Spleen (tissue), 11 donors: ENCODE measurements around the gene GAB2. TPM values are rescaled to one million over a fixed set of nuclear protein-coding genes. Genes with fewer than 3 reads are reported as not detected.
A peak's percentile ranks its signal among the peaks of the same experiment; 100 is the strongest.

Experiments
- DNase-seq: peaks from one replicate; pipeline ENCODE4 v3.0.0-alpha.2; 2020
- H3K27ac ChIP-seq, 8 donors: fragments of 200-600 bp; sonication (generic) in 7 of 8; 1 replicate in 4 of 8; 2 replicates in 4 of 8; pipeline versions ENCODE4 v1.5.0 to v1.8.0; 2016 to 2021; ENCODE audit warnings: inconsistent platforms in 4 of 8, mild to moderate bottlenecking in 4 of 8, moderate library complexity in 1 of 8
- H3K27me3 ChIP-seq, 7 donors: fragments of 200-600 bp; sonication (generic) in 6 of 7; replicated peaks in 1 of 7; 1 replicate in 4 of 7; 2 replicates in 3 of 7; pipeline versions ENCODE4 v1.5.0 to v1.8.0; 2016 to 2021; ENCODE audit warnings: inconsistent platforms in 3 of 7, mild to moderate bottlenecking in 1 of 7
- H3K36me3 ChIP-seq, 6 donors: fragments of 200-600 bp; sonication (generic) in 5 of 6; 1 replicate in 4 of 6; 2 replicates in 2 of 6; pipeline versions ENCODE4 v1.5.0 to v1.8.0; 2016 to 2021; ENCODE audit warnings: inconsistent platforms in 2 of 6
- H3K4me1 ChIP-seq, 6 donors: fragments of 200-600 bp; sonication (generic) in 5 of 6; 1 replicate in 3 of 6; 2 replicates in 3 of 6; pipeline versions ENCODE4 v1.5.0 to v1.8.0; 2016 to 2021; ENCODE audit warnings: inconsistent platforms in 3 of 6
- H3K4me3 ChIP-seq, 8 donors: fragments of 200-600 bp; sonication (generic) in 7 of 8; 1 replicate in 4 of 8; 2 replicates in 4 of 8; pipeline versions ENCODE4 v1.5.0 to v1.8.0; 2016 to 2021; ENCODE audit warnings: inconsistent platforms in 4 of 8, mild to moderate bottlenecking in 4 of 8, moderate library complexity in 2 of 8
- H3K9me3 ChIP-seq, 8 donors: fragments of 200-600 bp; sonication (generic) in 7 of 8; 1 replicate in 4 of 8; 2 replicates in 4 of 8; pipeline versions ENCODE4 v1.5.0 to v1.8.0; 2016 to 2021; ENCODE audit warnings: inconsistent platforms in 4 of 8
- POLR2A ChIP-seq, 3 donors: fragments of 450-650 bp; IDR thresholded peaks; one replicate each; pipeline ENCODE4 v1.5.1; 2017; ENCODE audit warnings: antibody characterized with exemption in 3 of 3, mild to moderate bottlenecking in 1 of 3
- POLR2AphosphoS5 ChIP-seq, 3 donors: sonication (generic); formaldehyde crosslinking; IDR thresholded peaks; one replicate each; pipeline ENCODE4 v1.5.1; 2017; ENCODE audit warnings: antibody characterized with exemption in 3 of 3
- WGBS, 5 donors: extraction: QIAGEN DNeasy Blood & Tissue Kit in 3 of 5; methylation state at CpG; one replicate each; pipeline versions ENCODE4 v1.1.5 to v1.1.7; 2013 to 2018; 5-methylcytosine and 5-hydroxymethylcytosine counted together
- intact Hi-C: fragments of 100-400 bp; cut with DNase I; formaldehyde crosslinking; loops from one replicate; pipeline ENCODE4 v1.15.0; 2023; ENCODE audit warnings: low total_unique reads
- polyA plus RNA-seq, 3 donors: library from polyadenylated mRNA; stranded (reverse); fragments of 200-250 nt; gene quantifications; one replicate each; pipeline ENCODE4 v1.2.1, GENCODE V29; 2013
- total RNA-seq, 7 donors: library from RNA; depleted of rRNA in 3 of 7; stranded (reverse); fragments of >200 nt in 3 of 7; fragmentation: NEBNext Ultra II Directional in 4 of 7; extraction: Animal tissue kit (Norgen Biotek cat#: 25700) in 4 of 7; gene quantifications; one replicate each; pipeline versions ENCODE4 v1.1.0 to v1.2.1, GENCODE V29; 2016 to 2021
- TF ChIP-seq, protein P1 (sequence below), 11 experiments: fragments of 200-600 bp in 7 of 11; fragments of 450-650 bp in 4 of 11; sonication (generic) in 4 of 11; IDR thresholded peaks in 8 of 11; conservative IDR thresholded peaks in 3 of 11; 1 replicate in 7 of 11; 2 replicates in 4 of 11; pipeline versions ENCODE4 v1.4.0 to v1.8.0; 2016 to 2021; ENCODE audit warnings: antibody characterized with exemption in 11 of 11, inconsistent platforms in 4 of 11, mild to moderate bottlenecking in 1 of 11
- donor health status: healthy with polysubstance abuse.
- donor health status: DM: no; HTN: no; CAD: no; lungs with moderate emphysema.
- donor health status: DM: no; HTN: no; CAD: no.
- donor health status: Bipolar disorder and iron deficiency.
- donor health status: healthy.
- donor health status: DM: no; HTN: no; CAD: no.
- donor health status: DM: yes; HTN: yes; CAD: no.

Gene GAB2
- total and polyA plus RNA-seq, 10 donors: 2.3 to 57.7 (median 47.0) TPM

DNA sequence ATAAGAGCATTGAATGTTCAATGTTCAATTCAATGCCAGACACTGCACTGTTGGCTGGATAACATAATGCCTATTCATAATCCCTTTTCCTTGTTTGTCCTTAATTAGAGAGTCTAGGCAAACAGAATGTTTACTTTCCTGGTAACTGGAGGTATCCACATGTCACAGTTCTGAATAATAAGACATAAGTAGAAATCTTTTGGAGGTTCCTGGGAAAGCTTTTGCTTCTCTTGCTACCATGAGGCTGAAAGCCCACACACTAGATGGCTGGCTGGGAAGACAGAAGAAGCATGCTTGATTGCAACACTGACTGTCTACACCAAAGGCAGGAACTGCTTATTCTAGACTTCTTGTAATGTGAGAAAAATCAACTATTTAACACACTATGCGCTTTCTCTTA, 79.5 kb downstream of the GAB2 start:
- H3K27me3 ChIP-seq: no peaks in the 10 kb centered on the region
- WGBS, 5 donors: 79 to 89% (median 84%) methylated on average over 1 of the region's 1 CpG
- H3K36me3 ChIP-seq: no peaks in the 10 kb centered on the region
- DNase-seq: no peak
- no peak for TF ChIP-seq POLR2AphosphoS5 (IDR thresholded peaks at IDR 0.05)
- TF ChIP-seq, protein P1, sequence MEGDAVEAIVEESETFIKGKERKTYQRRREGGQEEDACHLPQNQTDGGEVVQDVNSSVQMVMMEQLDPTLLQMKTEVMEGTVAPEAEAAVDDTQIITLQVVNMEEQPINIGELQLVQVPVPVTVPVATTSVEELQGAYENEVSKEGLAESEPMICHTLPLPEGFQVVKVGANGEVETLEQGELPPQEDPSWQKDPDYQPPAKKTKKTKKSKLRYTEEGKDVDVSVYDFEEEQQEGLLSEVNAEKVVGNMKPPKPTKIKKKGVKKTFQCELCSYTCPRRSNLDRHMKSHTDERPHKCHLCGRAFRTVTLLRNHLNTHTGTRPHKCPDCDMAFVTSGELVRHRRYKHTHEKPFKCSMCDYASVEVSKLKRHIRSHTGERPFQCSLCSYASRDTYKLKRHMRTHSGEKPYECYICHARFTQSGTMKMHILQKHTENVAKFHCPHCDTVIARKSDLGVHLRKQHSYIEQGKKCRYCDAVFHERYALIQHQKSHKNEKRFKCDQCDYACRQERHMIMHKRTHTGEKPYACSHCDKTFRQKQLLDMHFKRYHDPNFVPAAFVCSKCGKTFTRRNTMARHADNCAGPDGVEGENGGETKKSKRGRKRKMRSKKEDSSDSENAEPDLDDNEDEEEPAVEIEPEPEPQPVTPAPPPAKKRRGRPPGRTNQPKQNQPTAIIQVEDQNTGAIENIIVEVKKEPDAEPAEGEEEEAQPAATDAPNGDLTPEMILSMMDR (IDR thresholded peaks at IDR 0.05 in 8 of 11, conservative IDR thresholded peaks at IDR 0.05 in 3 of 11): no peak
- TF ChIP-seq POLR2A (IDR thresholded peaks at IDR 0.05): no peak
- intact Hi-C loops: no loop called here
- H3K4me1 ChIP-seq: peaks cover 0 to 29% (median 9%) of the 10 kb centered on the region in 6 donors
- no peaks in the 10 kb centered on the region for H3K9me3 ChIP-seq
- no peak overlapping the region for H3K4me3 ChIP-seq
- peak overlapping the region in 5 of 8 donors; percentile 35 to 58 (median 37) for H3K27ac ChIP-seq

DNA sequence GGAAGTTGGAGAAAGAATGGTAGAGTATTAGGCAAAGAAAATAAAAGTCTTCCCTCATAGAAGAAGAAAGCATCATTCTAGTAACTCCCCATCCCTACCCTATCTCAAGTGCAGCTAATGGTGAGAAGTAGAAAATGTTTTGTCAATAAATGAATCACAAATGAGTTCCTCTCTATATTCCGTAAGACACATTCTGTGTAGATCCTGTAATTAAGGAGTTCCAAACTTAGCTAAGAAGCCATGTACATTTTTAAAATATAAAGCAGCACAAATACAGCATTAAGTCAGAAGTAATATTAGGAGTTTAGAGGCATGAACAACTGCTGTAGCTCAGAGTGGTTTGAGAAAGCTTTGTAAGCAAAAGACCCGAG, 80.1 kb downstream of the GAB2 start:
- no peaks in the 10 kb centered on the region for H3K9me3 ChIP-seq
- no peak for TF ChIP-seq POLR2A (IDR thresholded peaks at IDR 0.05)
- TF ChIP-seq POLR2AphosphoS5 (IDR thresholded peaks at IDR 0.05): no peak
- TF ChIP-seq, protein P1 (IDR thresholded peaks at IDR 0.05 in 8 of 11, conservative IDR thresholded peaks at IDR 0.05 in 3 of 11): no peak
- 65 to 90% (median 84%) methylated on average over 2 of the region's 2 CpGs for WGBS, 5 donors
- peak overlapping the region in 5 of 8 donors; percentile 35 to 58 (median 37) for H3K27ac ChIP-seq
- H3K27me3 ChIP-seq: no peaks in the 10 kb centered on the region
- peaks cover 4 to 35% (median 13%) of the 10 kb centered on the region in 6 donors for H3K4me1 ChIP-seq
- no peak overlapping the region for H3K4me3 ChIP-seq
- DNase-seq: no peak
- H3K36me3 ChIP-seq: no peaks in the 10 kb centered on the region
- intact Hi-C loops: no loop called here

DNA sequence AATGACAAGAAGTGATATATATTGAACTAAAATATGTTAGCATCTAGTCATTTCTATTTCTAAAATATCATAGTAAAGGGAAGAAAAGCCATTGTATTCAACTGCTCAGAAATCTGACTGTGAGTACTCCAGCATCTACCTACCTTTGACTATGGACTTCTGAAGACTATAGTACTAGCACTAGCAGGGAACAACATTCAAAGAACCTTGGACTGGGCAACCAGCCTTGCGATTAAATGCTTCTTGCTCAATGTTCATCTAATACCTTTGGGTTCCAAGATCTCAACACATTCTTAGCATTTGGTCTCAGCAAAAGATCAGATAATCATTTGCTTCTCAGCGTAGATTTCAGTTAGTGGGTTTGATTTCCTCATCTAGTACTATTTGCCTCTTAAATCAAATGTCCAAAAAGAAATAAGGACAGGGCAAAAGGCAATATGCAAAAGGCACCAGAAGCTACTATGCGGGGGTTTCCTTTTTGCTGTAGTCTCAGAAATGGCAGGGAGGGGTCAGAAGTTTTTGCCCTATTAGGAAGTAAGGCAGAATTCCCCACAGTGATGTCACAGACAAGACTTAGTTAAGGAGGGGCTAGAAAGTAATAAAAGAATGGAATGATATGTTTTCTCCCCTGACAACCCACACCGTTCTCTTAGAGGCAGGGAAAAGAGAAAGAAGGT, 80.6 kb downstream of the GAB2 start:
- Histone ChIP-seq H3K36me3 (no peaks in the 10 kb centered on the region), H3K27ac (peak overlapping the region in 5 of 8 donors; percentile 35 to 60 (median 37)), H3K9me3 (no peaks in the 10 kb centered on the region), H3K4me3 (no peak overlapping the region), H3K4me1 (peaks cover 8 to 40% (median 17%) of the 10 kb centered on the region in 6 donors), H3K27me3 (no peaks in the 10 kb centered on the region)
- DNase-seq: no peak
- TF ChIP-seq, protein P1 (IDR thresholded peaks at IDR 0.05 in 8 of 11, conservative IDR thresholded peaks at IDR 0.05 in 3 of 11): no peak
- no peak for TF ChIP-seq POLR2A (IDR thresholded peaks at IDR 0.05)
- TF ChIP-seq POLR2AphosphoS5 (IDR thresholded peaks at IDR 0.05): no peak
- 63 to 81% (median 67%) methylated on average over 4 of the region's 4 CpGs for WGBS, 5 donors
- intact Hi-C loops: no loop called here

GRCh38 chr11:78334109-78334508, 83.5 kb downstream of the GAB2 start:
- no peaks in the 10 kb centered on the region for H3K27me3 ChIP-seq
- TF ChIP-seq, protein P1 (IDR thresholded peaks at IDR 0.05 in 8 of 11, conservative IDR thresholded peaks at IDR 0.05 in 3 of 11): no peak
- no peak for TF ChIP-seq POLR2AphosphoS5 (IDR thresholded peaks at IDR 0.05)
- intact Hi-C loops: no loop called here
- H3K9me3 ChIP-seq: no peaks in the 10 kb centered on the region
- no peak overlapping the region for H3K27ac ChIP-seq
- H3K4me1 ChIP-seq: peaks cover 8 to 47% (median 19%) of the 10 kb centered on the region in 6 donors
- no peaks in the 10 kb centered on the region for H3K36me3 ChIP-seq
- H3K4me3 ChIP-seq: no peak overlapping the region
- no peak for DNase-seq
